Measurements from ENCODE around the gene CLEC14A.

Gene CLEC14A

GRCh38 chr14:38248321-38249028, 7.4 kb downstream of the CLEC14A start:
- DNase-seq, result no peak

GRCh38 chr14:38243696-38244240, 12.1 kb downstream of the CLEC14A start:
- no peak for DNase-seq

- no peak for DNase-seq
These were observed 17.0 kb downstream of the CLEC14A start for GRCh38 chr14:38238878-38239277.

- no peak for DNase-seq
These were observed 17.6 kb downstream of the CLEC14A start for GRCh38 chr14:38238332-38238731.

- DNase-seq, result no peak
These were observed 22.7 kb downstream of the CLEC14A start for GRCh38 chr14:38233218-38233617.

GRCh38 chr14:38226366-38226765, 29.5 kb downstream of the CLEC14A start:
- no peak for DNase-seq

GRCh38 chr14:38225946-38226345, 29.9 kb downstream of the CLEC14A start:
- no peak for DNase-seq

GRCh38 chr14:38224338-38224737, 31.6 kb downstream of the CLEC14A start:
- DNase-seq, result no peak

- no peak for DNase-seq
These were observed 34.8 kb downstream of the CLEC14A start for GRCh38 chr14:38221077-38221476.

GRCh38 chr14:38217553-38217952, 38.3 kb downstream of the CLEC14A start:
- no peak for DNase-seq

GRCh38 chr14:38213001-38213400, 42.9 kb downstream of the CLEC14A start:
- no peak for DNase-seq

GRCh38 chr14:38212111-38212510, 43.8 kb downstream of the CLEC14A start:
- no peak for DNase-seq

- DNase-seq, result no peak
These were observed 44.6 kb downstream of the CLEC14A start for GRCh38 chr14:38211255-38211735.

- DNase-seq, result no peak
These were observed 45.2 kb downstream of the CLEC14A start for GRCh38 chr14:38210587-38211216.

- no peak for DNase-seq
These were observed 46.0 kb downstream of the CLEC14A start for GRCh38 chr14:38209572-38210557.

- DNase-seq, result no peak
These were observed 47.0 kb downstream of the CLEC14A start for GRCh38 chr14:38208618-38209562.

GRCh38 chr14:38207736-38208617, 47.9 kb downstream of the CLEC14A start, which contains the start of gene SSTR1:
Gene SSTR1 (plus strand): TSS chr14:38207904. CDS start chr14:38209390, 1,486 bp downstream.
- no peak for DNase-seq

GRCh38 chr14:38207377-38207735, 48.5 kb downstream of the CLEC14A start:
- no peak for DNase-seq

GRCh38 chr14:38206689-38207376, 49.1 kb downstream of the CLEC14A start:
- no peak for DNase-seq

Data from NCI-H524 treated with DMSO at 0.1 percent for 48 hours (cell line).